ENCODE measurements around the gene THOC1.

DNA sequence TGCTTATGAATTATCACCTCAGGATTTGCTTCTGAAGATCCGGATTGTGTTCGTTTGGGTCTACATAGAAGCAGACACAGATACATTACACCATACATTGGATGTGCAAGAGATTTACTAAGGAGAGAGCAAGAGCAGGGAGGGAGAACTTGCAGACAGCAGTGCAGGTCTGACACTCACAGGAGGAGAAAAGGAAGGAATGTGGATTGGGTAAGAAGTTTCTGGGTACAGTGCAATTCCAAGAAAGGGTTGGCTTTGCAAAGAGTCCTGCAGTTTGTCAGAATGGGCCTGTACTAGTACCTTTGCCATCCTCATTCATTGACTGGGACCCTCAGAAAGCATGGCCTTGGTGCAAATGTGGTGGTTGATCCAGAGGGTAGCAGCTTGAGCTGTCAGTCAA is 4.8 kb upstream of the THOC1 start:
- TF ChIP-seq CTCF (IDR thresholded peaks at IDR 0.05) (no peak), EP300 (IDR thresholded peaks at IDR 0.05; ENCODE audit: low read depth) (no peak)

Data from transverse colon (tissue), 3 donors.